H9 (cell line): Measurements from ENCODE around the gene SPANXN2. TPM values are rescaled to one million over a fixed set of nuclear protein-coding genes. Genes with fewer than 3 reads are reported as not detected.
A peak's percentile ranks its signal among the peaks of the same experiment; 100 is the strongest.

Source experiments
- DNase-seq: peaks from one replicate; pipeline ENCODE4 v3.0.0-alpha.2; 2017
- H2AFZ ChIP-seq: one replicate; pipeline ENCODE4 v1.6.1; 2013; ENCODE audit warnings: mild to moderate bottlenecking, low read length, control low read depth, moderate library complexity
- H2AK5ac ChIP-seq: 2 replicates; pipeline ENCODE4 v1.6.1; 2013; ENCODE audit warnings: low read length, control low read depth, mixed read lengths; ENCODE audit not compliant: insufficient read length
- H2BK120ac ChIP-seq: one replicate; pipeline ENCODE4 v1.6.1; 2013; ENCODE audit warnings: low read depth, mild to moderate bottlenecking, low read length, control low read depth, inconsistent platforms; ENCODE audit not compliant: poor library complexity, severe bottlenecking
- H2BK12ac ChIP-seq: 2 replicates; pipeline ENCODE4 v1.6.1; 2013; ENCODE audit warnings: low read length, control low read depth, mixed read lengths, low read depth; ENCODE audit not compliant: insufficient read length
- H2BK15ac ChIP-seq: 2 replicates; pipeline ENCODE4 v1.6.1; 2013; ENCODE audit warnings: low read depth, low read length, control low read depth
- H2BK20ac ChIP-seq: one replicate; pipeline ENCODE4 v1.6.1; 2013; ENCODE audit warnings: low read depth, mild to moderate bottlenecking, low read length, control low read depth, inconsistent platforms; ENCODE audit not compliant: poor library complexity, severe bottlenecking
- H2BK5ac ChIP-seq: 2 replicates; pipeline ENCODE4 v1.6.1; 2013; ENCODE audit warnings: low read length, control low read depth, mixed read lengths; ENCODE audit not compliant: insufficient read length
- H3K14ac ChIP-seq: 2 replicates; pipeline ENCODE4 v1.6.1; 2013; ENCODE audit warnings: low read length, control low read depth; ENCODE audit not compliant: insufficient read depth
- H3K18ac ChIP-seq: 2 replicates; pipeline ENCODE4 v1.6.1; 2013; ENCODE audit warnings: low read depth, mild to moderate bottlenecking, mixed read lengths, low read length, control low read depth; ENCODE audit not compliant: insufficient read length
- H3K23ac ChIP-seq: 2 replicates; pipeline ENCODE4 v1.6.1; 2013; ENCODE audit warnings: low read length, control low read depth, mixed read lengths, low read depth; ENCODE audit not compliant: insufficient read length
- H3K23me2 ChIP-seq: 2 replicates; pipeline ENCODE4 v1.6.1; 2013; ENCODE audit warnings: low read depth, mild to moderate bottlenecking, mixed read lengths, low read length, control low read depth; ENCODE audit not compliant: insufficient read length, poor library complexity, severe bottlenecking
- H3K27ac ChIP-seq: 2 replicates; pipeline ENCODE4 v1.5.1; 2013; ENCODE audit warnings: low read length, control low read depth, mixed read lengths, low read depth; ENCODE audit not compliant: insufficient read length
- H3K27me3 ChIP-seq: 2 replicates; pipeline ENCODE4 v1.6.1; 2013; ENCODE audit warnings: low read length, control low read depth, inconsistent platforms; ENCODE audit not compliant: insufficient read depth
- H3K4ac ChIP-seq: 2 replicates; pipeline ENCODE4 v1.6.1; 2013; ENCODE audit warnings: low read depth, mild to moderate bottlenecking, control low read depth, inconsistent platforms, low read length, moderate library complexity
- H3K4me1 ChIP-seq: 2 replicates; pipeline ENCODE4 v1.6.1; 2013; ENCODE audit warnings: low read length, control low read depth, inconsistent platforms; ENCODE audit not compliant: insufficient read depth
- H3K4me2 ChIP-seq: 2 replicates; pipeline ENCODE4 v1.6.1; 2013; ENCODE audit warnings: low read length, control low read depth, mixed read lengths; ENCODE audit not compliant: insufficient read length, insufficient read depth
- H3K56ac ChIP-seq: 2 replicates; pipeline ENCODE4 v1.6.1; 2013; ENCODE audit warnings: low read depth, mild to moderate bottlenecking, mixed read lengths, low read length, control low read depth; ENCODE audit not compliant: insufficient read length
- H3K79me1 ChIP-seq: 2 replicates; pipeline ENCODE4 v1.6.1; 2013; ENCODE audit warnings: low read depth, mild to moderate bottlenecking, moderate library complexity, low read length, control low read depth, inconsistent platforms; ENCODE audit not compliant: insufficient read depth, poor library complexity, severe bottlenecking
- H3K79me2 ChIP-seq: 2 replicates; pipeline ENCODE4 v1.6.1; 2013; ENCODE audit warnings: low read length, control low read depth, inconsistent platforms; ENCODE audit not compliant: insufficient read depth
- H3K9ac ChIP-seq: 2 replicates; pipeline ENCODE4 v1.6.1; 2013; ENCODE audit warnings: low read length, control low read depth, mixed read lengths; ENCODE audit not compliant: insufficient read length; ENCODE audit errors: extremely low read depth
- H3K9me3 ChIP-seq: one replicate; pipeline ENCODE4 v1.6.1; 2013; ENCODE audit warnings: low read depth, low read length, inconsistent platforms; ENCODE audit not compliant: control insufficient read depth
- H3T11ph ChIP-seq: one replicate; pipeline ENCODE4 v1.6.1; 2013; ENCODE audit warnings: mild to moderate bottlenecking, low read length, control low read depth, inconsistent platforms
- H4K20me1 ChIP-seq: one replicate; pipeline ENCODE4 v1.6.1; 2013; ENCODE audit not compliant: control insufficient read depth, insufficient read length, insufficient read depth
- H4K5ac ChIP-seq: 2 replicates; pipeline ENCODE4 v1.6.1; 2013; ENCODE audit warnings: low read depth, mild to moderate bottlenecking, mixed read lengths, low read length, control low read depth; ENCODE audit not compliant: insufficient read length
- H4K8ac ChIP-seq: replicated peaks from 2 replicates; pipeline ENCODE4 v1.6.1; 2013; ENCODE audit warnings: low read length, control low read depth, mixed read lengths, low read depth; ENCODE audit not compliant: insufficient read length
- H4K91ac ChIP-seq: 2 replicates; pipeline ENCODE4 v1.6.1; 2013; ENCODE audit warnings: low read depth, mild to moderate bottlenecking, moderate library complexity, mixed read lengths, low read length, control low read depth; ENCODE audit not compliant: insufficient read length
- H3K27ac Mint-ChIP-seq, 3 experiments: 2 replicates in 2 of 3; 3 replicates in 1 of 3; pipeline ENCODE4 v1.8.0; 2020 to 2021; ENCODE audit warnings: mixed read lengths in 3 of 3, mild to moderate bottlenecking in 1 of 3, moderate library complexity in 1 of 3
- H3K27me3 Mint-ChIP-seq: 2 replicates; pipeline ENCODE4 v1.8.0; 2021; ENCODE audit warnings: low read depth, mild to moderate bottlenecking, moderate library complexity, mixed read lengths
- H3K36me3 Mint-ChIP-seq, 3 experiments: 2 replicates in 2 of 3; 3 replicates in 1 of 3; pipeline ENCODE4 v1.8.0; 2020 to 2021; ENCODE audit warnings: low read depth in 3 of 3, mixed read lengths in 3 of 3; ENCODE audit not compliant: insufficient read depth in 1 of 3
- H3K4me1 Mint-ChIP-seq, 2 experiments: 2 replicates each; pipeline ENCODE4 v1.8.0; 2020; ENCODE audit warnings: mixed read lengths in 2 of 2
- H3K4me3 Mint-ChIP-seq, 2 experiments: 2 replicates in 1 of 2; 3 replicates in 1 of 2; pipeline ENCODE4 v1.8.0; 2020 to 2021; ENCODE audit warnings: mild to moderate bottlenecking in 2 of 2, mixed read lengths in 2 of 2, moderate library complexity in 1 of 2
- H3K9me3 Mint-ChIP-seq, 2 experiments: 2 replicates in 1 of 2; 3 replicates in 1 of 2; pipeline ENCODE4 v1.8.0; 2020; ENCODE audit warnings: mild to moderate bottlenecking in 2 of 2, mixed read lengths in 2 of 2, moderate library complexity in 1 of 2
- CTCF ChIP-seq: fragments of 200-600 bp; sonication (generic); conservative IDR thresholded peaks from 3 replicates; pipeline ENCODE4 v1.8.0; 2021; ENCODE audit warnings: antibody characterized with exemption, mild to moderate bottlenecking
- WGBS: extraction: QIAGEN DNeasy Blood & Tissue Kit; methylation state at CpG from one replicate; pipeline ENCODE4 v1.1.7; 2013; ENCODE audit warnings: missing lambda C conversion rate, low lambda C conversion rate, mixed read lengths; ENCODE audit not compliant: insufficient read length; ENCODE audit errors: extremely low coverage; 5-methylcytosine and 5-hydroxymethylcytosine counted together
- total RNA-seq: library from RNA; stranded (reverse); gene quantifications from 2 replicates; pipeline ENCODE4 v1.2.1, GENCODE V29; 2021

Gene SPANXN2
- total RNA-seq, 1 experiment from 2014 or later: not detected

- H3K9me3 ChIP-seq: peaks cover 13% of the 10 kb centered on the region
- H3K36me3 Mint-ChIP-seq: no peaks in the 10 kb centered on the region
Measured at GRCh38 chrX:143664302-143664701, 56.2 kb downstream of the SPANXN2 start.

More at GRCh38 chrX:143664302-143664701, 56.2 kb downstream of the SPANXN2 start:
- Histone ChIP-seq H4K8ac (no peak overlapping the region), H3K79me1 (no peaks in the 10 kb centered on the region), H2BK120ac (no peak overlapping the region), H4K91ac (no peak overlapping the region), H3K27ac (no peak overlapping the region), H3K79me2 (no peaks in the 10 kb centered on the region), H3T11ph (no peak overlapping the region), H3K9ac (no peak overlapping the region), H3K4ac (no peak overlapping the region), H3K23ac (no peak overlapping the region), H2BK20ac (no peak overlapping the region), H2AK5ac (no peak overlapping the region), H4K20me1 (no peaks in the 10 kb centered on the region), H2BK5ac (no peak overlapping the region), H3K23me2 (no peaks in the 10 kb centered on the region), H4K5ac (no peak overlapping the region), H3K14ac (no peak overlapping the region), H3K27me3 (no peaks in the 10 kb centered on the region), H3K18ac (no peak overlapping the region), H3K56ac (no peak overlapping the region), H3K4me1 (no peaks in the 10 kb centered on the region), H2BK12ac (no peak overlapping the region), H2BK15ac (no peak overlapping the region), H2AFZ (no peak overlapping the region), H3K4me2 (no peak overlapping the region)
- Mint-ChIP-seq H3K4me1 (no peaks in the 10 kb centered on the region), H3K4me3 (no peak overlapping the region), H3K9me3 (peaks cover 41 to 42% of the 10 kb centered on the region in 2 experiments), H3K27me3 (no peaks in the 10 kb centered on the region), H3K27ac (no peak overlapping the region)
- no peak for DNase-seq
- no CpG with 5 or more reads among the region's 5 CpGs for WGBS
- TF ChIP-seq CTCF: peak; percentile 73
